HEK293 (cell line): ENCODE results near the gene SOS2.

ENCODE experiments used
- CTCF ChIP-seq: fragments of 450-650 bp; formaldehyde crosslinking; IDR thresholded peaks from 2 replicates; pipeline ENCODE4 v1.5.1; 2016; ENCODE audit warnings: missing biosample characterization, missing genetic modification characterization
- ZBTB21 ChIP-seq: fragments of 450-650 bp; formaldehyde crosslinking; IDR thresholded peaks from 2 replicates; pipeline ENCODE4 v1.5.1; 2017; ENCODE audit warnings: missing biosample characterization, missing genetic modification characterization
- ZNF639 ChIP-seq: fragments of 450-650 bp; formaldehyde crosslinking; IDR thresholded peaks from 2 replicates; pipeline ENCODE4 v1.5.1; 2016; ENCODE audit warnings: missing biosample characterization, missing genetic modification characterization

DNA sequence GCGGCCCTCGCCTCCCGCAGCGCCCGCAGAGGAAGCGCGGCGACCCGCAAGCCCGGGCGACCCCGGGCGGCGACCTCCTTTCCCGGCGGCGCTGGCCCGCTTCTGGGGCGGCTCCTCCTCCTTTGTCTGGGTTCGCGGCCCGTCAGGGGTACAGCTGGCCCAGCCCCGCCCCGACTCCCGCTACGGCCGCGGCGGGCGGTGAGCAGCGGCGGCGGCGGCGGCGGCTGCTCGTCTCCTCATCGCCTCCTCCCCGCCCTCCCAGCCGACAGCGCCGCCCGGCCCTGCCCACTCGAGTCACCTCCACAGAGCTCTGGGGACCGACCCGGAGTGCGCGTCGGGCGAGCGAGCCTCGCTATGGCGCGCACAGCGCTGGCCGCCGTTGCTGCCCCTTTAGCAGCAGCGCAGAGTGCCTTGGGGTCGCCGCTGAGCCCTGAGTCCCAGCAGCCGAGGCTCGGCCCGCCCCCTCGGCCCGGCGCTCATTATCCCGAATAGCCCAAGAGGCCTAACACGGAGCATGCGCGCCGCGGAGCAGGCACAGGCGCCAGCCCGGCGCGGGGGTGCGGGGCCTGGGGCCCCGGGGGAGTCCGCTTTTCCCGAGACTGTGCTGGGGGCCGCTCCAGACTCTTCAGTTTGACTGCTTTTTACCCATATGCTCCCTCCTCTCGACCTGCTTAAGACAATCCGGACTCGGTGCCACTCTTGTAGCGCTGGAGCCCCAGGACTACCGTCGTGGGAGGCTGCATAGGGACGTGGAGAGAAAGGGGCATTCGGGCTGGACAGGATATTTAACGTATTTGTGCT, at the start of gene SOS2:
- TF ChIP-seq ZNF639 (tag by site-specific recombination) (no peak), CTCF (peak; percentile 52; the same call in 1 of the 2 replicates), ZBTB21 (tag by site-specific recombination) (no peak)
